WTC11 (cell line): ENCODE results near the gene TEK. TPM values are rescaled to one million over a fixed set of nuclear protein-coding genes. Genes with fewer than 3 reads are reported as not detected.
A peak's percentile ranks its signal among the peaks of the same experiment; 100 is the strongest.

Experiments used
- ATAC-seq: fragments of 200-7000 bp; cut with Tn5 transposase; 2 replicates; pipeline ENCODE4 v1.10.0; 2021; ENCODE audit warnings: mild to moderate bottlenecking, moderate library complexity
- CTCF ChIA-PET: fragments of 300-600 bp; sonication (Branson Sonifier 250); formaldehyde crosslinking; loops from one replicate; lab custom pipeline; 2021; ENCODE audit warnings: antibody characterized with exemption; lab: Charles Lee
- POLR2A ChIA-PET: fragments of 350-600 bp; sonication (Branson Sonifier 250); formaldehyde crosslinking; loops from one replicate; lab custom pipeline; 2021; ENCODE audit warnings: antibody characterized with exemption; lab: Charles Lee
- DNase-seq: peaks from one replicate; pipeline ENCODE4 v3.0.0; 2021; ENCODE audit warnings: low spot score
- H3K27ac Mint-ChIP-seq: 2 replicates; pipeline ENCODE4 v1.8.0; 2021; ENCODE audit warnings: mixed read lengths
- H3K27me3 Mint-ChIP-seq: 2 replicates; pipeline ENCODE4 v1.8.0; 2021; ENCODE audit warnings: low read depth, mild to moderate bottlenecking, moderate library complexity, mixed read lengths
- H3K36me3 Mint-ChIP-seq: 2 replicates; pipeline ENCODE4 v1.8.0; 2021; ENCODE audit warnings: mixed read lengths
- H3K4me1 Mint-ChIP-seq: 2 replicates; pipeline ENCODE4 v1.8.0; 2022; ENCODE audit warnings: mixed read lengths
- H3K4me3 Mint-ChIP-seq: 2 replicates; pipeline ENCODE4 v1.8.0; 2021; ENCODE audit warnings: mild to moderate bottlenecking, moderate library complexity, mixed read lengths
- H3K9me3 Mint-ChIP-seq: 2 replicates; pipeline ENCODE4 v1.8.0; 2021; ENCODE audit warnings: mixed read lengths
- ATF1 ChIP-seq: sonication (generic); formaldehyde crosslinking; IDR thresholded peaks from 2 replicates; pipeline ENCODE4 v1.8.1; 2023; ENCODE audit warnings: mild to moderate bottlenecking, moderate library complexity, missing genetic modification reagents
- CBFB ChIP-seq: sonication (generic); formaldehyde crosslinking; IDR thresholded peaks from 2 replicates; pipeline ENCODE4 v1.8.1; 2022; ENCODE audit warnings: mild to moderate bottlenecking, low read depth, missing genetic modification reagents
- CREB1 ChIP-seq: sonication (generic); formaldehyde crosslinking; IDR thresholded peaks from 2 replicates; pipeline ENCODE4 v1.8.0; 2023; ENCODE audit warnings: mild to moderate bottlenecking, missing genetic modification reagents
- E2F4 ChIP-seq: sonication (generic); formaldehyde crosslinking; IDR thresholded peaks from 2 replicates; pipeline ENCODE4 v1.8.1; 2022; ENCODE audit warnings: low read depth, mild to moderate bottlenecking, moderate library complexity, missing genetic modification reagents, borderline replicate concordance
- ETV6 ChIP-seq: sonication (generic); formaldehyde crosslinking; IDR thresholded peaks from 2 replicates; pipeline ENCODE4 v1.8.1; 2022; ENCODE audit warnings: mild to moderate bottlenecking, missing genetic modification reagents
- FOXK1 ChIP-seq: sonication (generic); formaldehyde crosslinking; IDR thresholded peaks from 2 replicates; pipeline ENCODE4 v1.8.0; 2022; ENCODE audit warnings: mild to moderate bottlenecking, moderate library complexity, missing genetic modification reagents
- GTF2I ChIP-seq: fragments of 250-450 bp; sonication (Bioruptor Pico); conservative IDR thresholded peaks from 2 replicates; pipeline ENCODE4 v1.4.0; 2021; ENCODE audit warnings: mild to moderate bottlenecking
- JUN ChIP-seq: sonication (generic); formaldehyde crosslinking; IDR thresholded peaks from 2 replicates; pipeline ENCODE4 v1.8.0; 2023; ENCODE audit warnings: mild to moderate bottlenecking, missing genetic modification reagents
- MXD4 ChIP-seq: fragments of 250-450 bp; sonication (Bioruptor Pico); IDR thresholded peaks from 2 replicates; pipeline ENCODE4 v1.8.0; 2021; ENCODE audit warnings: mild to moderate bottlenecking, moderate library complexity, borderline replicate concordance
- NR1H2 ChIP-seq: sonication (generic); formaldehyde crosslinking; IDR thresholded peaks from 2 replicates; pipeline ENCODE4 v1.9.0; 2021; ENCODE audit warnings: mild to moderate bottlenecking, moderate library complexity, missing genetic modification reagents
- NR3C1 ChIP-seq: sonication (generic); formaldehyde crosslinking; conservative IDR thresholded peaks from 2 replicates; pipeline ENCODE4 v1.8.1; 2023; ENCODE audit warnings: low read depth, mild to moderate bottlenecking, missing genetic modification reagents
- PRRX2 ChIP-seq: fragments of 250-450 bp; sonication (Bioruptor Pico); IDR thresholded peaks from 2 replicates; pipeline ENCODE4 v1.8.0; 2021; ENCODE audit warnings: mild to moderate bottlenecking
- SP1 ChIP-seq: sonication (generic); formaldehyde crosslinking; conservative IDR thresholded peaks from 2 replicates; pipeline ENCODE4 v1.8.1; 2022; ENCODE audit warnings: missing genetic modification reagents
- TEAD4 ChIP-seq: sonication (generic); formaldehyde crosslinking; IDR thresholded peaks from 2 replicates; pipeline ENCODE4 v1.8.0; 2022; ENCODE audit warnings: mild to moderate bottlenecking, missing genetic modification reagents
- TP53 ChIP-seq: sonication (generic); formaldehyde crosslinking; IDR thresholded peaks from 2 replicates; pipeline ENCODE4 v1.8.1; 2023; ENCODE audit warnings: mild to moderate bottlenecking, missing genetic modification reagents
- ZBTB21 ChIP-seq: sonication (generic); formaldehyde crosslinking; IDR thresholded peaks from 2 replicates; pipeline ENCODE4 v1.8.1; 2023; ENCODE audit warnings: mild to moderate bottlenecking, missing genetic modification reagents, borderline replicate concordance
- ZNF138 ChIP-seq: sonication (generic); formaldehyde crosslinking; conservative IDR thresholded peaks from 2 replicates; pipeline ENCODE4 v1.8.1; 2022; ENCODE audit warnings: mild to moderate bottlenecking, moderate library complexity, missing genetic modification reagents
- ZNF219 ChIP-seq: sonication (generic); formaldehyde crosslinking; IDR thresholded peaks from 2 replicates; pipeline ENCODE4 v1.8.0; 2023; ENCODE audit warnings: missing genetic modification reagents, mild to moderate bottlenecking, borderline replicate concordance
- ZNF232 ChIP-seq: sonication (generic); formaldehyde crosslinking; IDR thresholded peaks from 2 replicates; pipeline ENCODE4 v1.8.0; 2022; ENCODE audit warnings: mild to moderate bottlenecking, missing genetic modification reagents
- ZNF263 ChIP-seq: sonication (generic); formaldehyde crosslinking; IDR thresholded peaks from 2 replicates; pipeline ENCODE4 v1.8.1; 2022; ENCODE audit warnings: low read depth, mild to moderate bottlenecking, moderate library complexity, missing genetic modification reagents
- ZNF396 ChIP-seq: fragments of 250-450 bp; sonication (Bioruptor Pico); IDR thresholded peaks from 2 replicates; pipeline ENCODE4 v1.8.0; 2021; ENCODE audit warnings: mild to moderate bottlenecking, moderate library complexity, borderline replicate concordance
- ZNF416 ChIP-seq: fragments of 250-450 bp; sonication (Bioruptor Pico); IDR thresholded peaks from 2 replicates; pipeline ENCODE4 v1.9.0; 2021; ENCODE audit warnings: mild to moderate bottlenecking, inconsistent platforms
- total RNA-seq: library from RNA; stranded (reverse); gene quantifications from 3 replicates; pipeline ENCODE4 v1.2.3, GENCODE V29; 2021
- TF ChIP-seq, protein P1 (sequence below): sonication (generic); formaldehyde crosslinking; IDR thresholded peaks from 2 replicates; pipeline ENCODE4 v1.8.1; 2022; ENCODE audit warnings: low read depth, missing genetic modification reagents, borderline replicate concordance
- TF ChIP-seq, protein P2 (sequence below): sonication (generic); formaldehyde crosslinking; IDR thresholded peaks from 2 replicates; pipeline ENCODE4 v1.8.0; 2022; ENCODE audit warnings: mild to moderate bottlenecking, missing genetic modification reagents
- TF ChIP-seq, protein P3 (sequence below): sonication (generic); formaldehyde crosslinking; conservative IDR thresholded peaks from 2 replicates; pipeline ENCODE4 v1.8.1; 2023; ENCODE audit warnings: mild to moderate bottlenecking, low read depth, missing genetic modification reagents, moderate library complexity
- TF ChIP-seq, protein P4 (sequence below): fragments of 250-450 bp; sonication (Bioruptor Pico); IDR thresholded peaks from 2 replicates; pipeline ENCODE4 v1.8.0; 2021; ENCODE audit warnings: mild to moderate bottlenecking
- TF ChIP-seq, protein P5 (sequence below): sonication (generic); formaldehyde crosslinking; IDR thresholded peaks from 2 replicates; pipeline ENCODE4 v1.8.1; 2022; ENCODE audit warnings: mild to moderate bottlenecking, moderate library complexity, missing genetic modification reagents

TEK gene
- total RNA-seq, 1 experiment from 2014 or later, result 3.1 TPM

GRCh38 chr9:27188426-27188825 lies 79.4 kb downstream of the TEK start:
- Mint-ChIP-seq H3K4me1 (no peaks in the 10 kb centered on the region), H3K36me3 (no peaks in the 10 kb centered on the region), H3K27me3 (no peaks in the 10 kb centered on the region), H3K4me3 (no peak overlapping the region), H3K27ac (no peak overlapping the region), H3K9me3 (no peaks in the 10 kb centered on the region)
- ATAC-seq (no peak), DNase-seq (no peak)
- POLR2A ChIA-PET, result no interaction called here
- TF ChIP-seq NR3C1 (CRISPR knock-in tag) (no peak), E2F4 (no peak), ZNF416 (CRISPR knock-in tag) (no peak)
- TF ChIP-seq, all 79 proteins: peak for 0
- CTCF ChIA-PET, result no interaction called here

- Mint-ChIP-seq H3K36me3 (no peaks in the 10 kb centered on the region), H3K4me3 (no peak overlapping the region), H3K4me1 (no peaks in the 10 kb centered on the region), H3K9me3 (no peaks in the 10 kb centered on the region), H3K27ac (no peak overlapping the region), H3K27me3 (no peaks in the 10 kb centered on the region)
- ATAC-seq (no peak), DNase-seq (no peak)
- ChIA-PET CTCF (no interaction called here), POLR2A (no interaction called here)
- TF ChIP-seq ZNF232, result no peak
- TF ChIP-seq, protein P1, sequence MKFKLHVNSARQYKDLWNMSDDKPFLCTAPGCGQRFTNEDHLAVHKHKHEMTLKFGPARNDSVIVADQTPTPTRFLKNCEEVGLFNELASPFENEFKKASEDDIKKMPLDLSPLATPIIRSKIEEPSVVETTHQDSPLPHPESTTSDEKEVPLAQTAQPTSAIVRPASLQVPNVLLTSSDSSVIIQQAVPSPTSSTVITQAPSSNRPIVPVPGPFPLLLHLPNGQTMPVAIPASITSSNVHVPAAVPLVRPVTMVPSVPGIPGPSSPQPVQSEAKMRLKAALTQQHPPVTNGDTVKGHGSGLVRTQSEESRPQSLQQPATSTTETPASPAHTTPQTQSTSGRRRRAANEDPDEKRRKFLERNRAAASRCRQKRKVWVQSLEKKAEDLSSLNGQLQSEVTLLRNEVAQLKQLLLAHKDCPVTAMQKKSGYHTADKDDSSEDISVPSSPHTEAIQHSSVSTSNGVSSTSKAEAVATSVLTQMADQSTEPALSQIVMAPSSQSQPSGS, result no peak
- TF ChIP-seq ZBTB21 (CRISPR knock-in tag), result no peak
- no peak for TF ChIP-seq MXD4 (CRISPR knock-in tag)
- TF ChIP-seq, protein P2, sequence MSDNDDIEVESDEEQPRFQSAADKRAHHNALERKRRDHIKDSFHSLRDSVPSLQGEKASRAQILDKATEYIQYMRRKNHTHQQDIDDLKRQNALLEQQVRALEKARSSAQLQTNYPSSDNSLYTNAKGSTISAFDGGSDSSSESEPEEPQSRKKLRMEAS (CRISPR knock-in tag), result no peak
- TF ChIP-seq JUN (CRISPR knock-in tag), result no peak
- TF ChIP-seq TP53, result no peak
- TF ChIP-seq PRRX2 (CRISPR knock-in tag), result no peak
- no peak for TF ChIP-seq CREB1
- TF ChIP-seq ZNF219 (CRISPR knock-in tag), result no peak
- TF ChIP-seq ETV6 (CRISPR knock-in tag), result no peak
- TF ChIP-seq ZNF263 (CRISPR knock-in tag), result no peak
- TF ChIP-seq NR1H2, result no peak
- no peak for TF ChIP-seq SP1
- TF ChIP-seq ATF1 (CRISPR knock-in tag), result no peak
- TF ChIP-seq ZNF138 (CRISPR knock-in tag), result no peak
These were observed 80.4 kb downstream of the TEK start for GRCh38 chr9:27189426-27189825.

DNA sequence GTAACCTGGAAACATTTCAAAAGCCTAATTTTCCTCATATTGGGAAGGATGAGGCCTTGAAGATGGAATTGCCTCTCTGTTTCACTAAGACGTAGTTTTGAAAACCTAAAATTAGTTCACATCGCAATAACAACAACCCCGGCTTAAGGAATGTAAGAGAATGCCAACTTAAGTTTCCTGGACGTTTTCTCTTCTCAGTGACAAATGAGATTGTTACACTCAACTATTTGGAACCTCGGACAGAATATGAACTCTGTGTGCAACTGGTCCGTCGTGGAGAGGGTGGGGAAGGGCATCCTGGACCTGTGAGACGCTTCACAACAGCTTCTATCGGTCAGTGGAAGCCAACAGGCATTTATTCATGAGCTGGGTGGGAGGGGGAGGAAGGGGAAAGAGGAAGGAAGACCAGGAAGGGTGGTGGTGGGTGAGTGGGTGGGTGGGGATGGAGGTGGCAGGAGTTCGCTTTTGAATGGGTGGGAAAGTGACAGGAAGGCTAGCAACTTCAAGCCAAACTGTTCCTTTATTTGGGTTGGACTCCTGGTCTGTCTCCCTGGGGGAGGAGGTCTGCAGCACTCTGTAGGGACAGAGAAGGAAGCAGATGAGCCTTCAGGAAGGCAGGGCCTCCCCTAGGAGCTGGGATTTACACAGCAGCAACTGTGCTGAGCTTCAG lies 83.4 kb downstream of the TEK start:
- ATAC-seq, result peak; percentile 36; the same call in 1 of the 2 replicates
- TF ChIP-seq FOXK1 (no peak), PRRX2 (CRISPR knock-in tag) (no peak), MXD4 (CRISPR knock-in tag) (no peak), ZNF416 (CRISPR knock-in tag) (no peak), ZNF138 (CRISPR knock-in tag) (no peak), TEAD4 (CRISPR knock-in tag) (no peak), GTF2I (CRISPR knock-in tag) (no peak), CBFB (CRISPR knock-in tag) (no peak), NR1H2 (no peak), ZNF396 (CRISPR knock-in tag) (no peak)
- TF ChIP-seq, protein P3, sequence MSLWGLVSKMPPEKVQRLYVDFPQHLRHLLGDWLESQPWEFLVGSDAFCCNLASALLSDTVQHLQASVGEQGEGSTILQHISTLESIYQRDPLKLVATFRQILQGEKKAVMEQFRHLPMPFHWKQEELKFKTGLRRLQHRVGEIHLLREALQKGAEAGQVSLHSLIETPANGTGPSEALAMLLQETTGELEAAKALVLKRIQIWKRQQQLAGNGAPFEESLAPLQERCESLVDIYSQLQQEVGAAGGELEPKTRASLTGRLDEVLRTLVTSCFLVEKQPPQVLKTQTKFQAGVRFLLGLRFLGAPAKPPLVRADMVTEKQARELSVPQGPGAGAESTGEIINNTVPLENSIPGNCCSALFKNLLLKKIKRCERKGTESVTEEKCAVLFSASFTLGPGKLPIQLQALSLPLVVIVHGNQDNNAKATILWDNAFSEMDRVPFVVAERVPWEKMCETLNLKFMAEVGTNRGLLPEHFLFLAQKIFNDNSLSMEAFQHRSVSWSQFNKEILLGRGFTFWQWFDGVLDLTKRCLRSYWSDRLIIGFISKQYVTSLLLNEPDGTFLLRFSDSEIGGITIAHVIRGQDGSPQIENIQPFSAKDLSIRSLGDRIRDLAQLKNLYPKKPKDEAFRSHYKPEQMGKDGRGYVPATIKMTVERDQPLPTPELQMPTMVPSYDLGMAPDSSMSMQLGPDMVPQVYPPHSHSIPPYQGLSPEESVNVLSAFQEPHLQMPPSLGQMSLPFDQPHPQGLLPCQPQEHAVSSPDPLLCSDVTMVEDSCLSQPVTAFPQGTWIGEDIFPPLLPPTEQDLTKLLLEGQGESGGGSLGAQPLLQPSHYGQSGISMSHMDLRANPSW (CRISPR knock-in tag), result no peak
- TF ChIP-seq, protein P4, sequence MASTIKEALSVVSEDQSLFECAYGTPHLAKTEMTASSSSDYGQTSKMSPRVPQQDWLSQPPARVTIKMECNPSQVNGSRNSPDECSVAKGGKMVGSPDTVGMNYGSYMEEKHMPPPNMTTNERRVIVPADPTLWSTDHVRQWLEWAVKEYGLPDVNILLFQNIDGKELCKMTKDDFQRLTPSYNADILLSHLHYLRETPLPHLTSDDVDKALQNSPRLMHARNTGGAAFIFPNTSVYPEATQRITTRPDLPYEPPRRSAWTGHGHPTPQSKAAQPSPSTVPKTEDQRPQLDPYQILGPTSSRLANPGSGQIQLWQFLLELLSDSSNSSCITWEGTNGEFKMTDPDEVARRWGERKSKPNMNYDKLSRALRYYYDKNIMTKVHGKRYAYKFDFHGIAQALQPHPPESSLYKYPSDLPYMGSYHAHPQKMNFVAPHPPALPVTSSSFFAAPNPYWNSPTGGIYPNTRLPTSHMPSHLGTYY (CRISPR knock-in tag), result no peak
- TF ChIP-seq, protein P5, sequence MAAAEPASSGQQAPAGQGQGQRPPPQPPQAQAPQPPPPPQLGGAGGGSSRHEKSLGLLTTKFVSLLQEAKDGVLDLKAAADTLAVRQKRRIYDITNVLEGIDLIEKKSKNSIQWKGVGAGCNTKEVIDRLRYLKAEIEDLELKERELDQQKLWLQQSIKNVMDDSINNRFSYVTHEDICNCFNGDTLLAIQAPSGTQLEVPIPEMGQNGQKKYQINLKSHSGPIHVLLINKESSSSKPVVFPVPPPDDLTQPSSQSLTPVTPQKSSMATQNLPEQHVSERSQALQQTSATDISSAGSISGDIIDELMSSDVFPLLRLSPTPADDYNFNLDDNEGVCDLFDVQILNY (CRISPR knock-in tag), result no peak
- ChIA-PET CTCF (interaction anchor here (0.8 kb wide), 1 partner anchor 56 kb away, joined by 3 read pairs; no protein-coding TSS in a partner anchor), POLR2A (interaction anchor here (1.1 kb wide), 1 partner anchor 37 kb away, joined by 3 read pairs; no protein-coding TSS in a partner anchor)
- H3K27me3 Mint-ChIP-seq, result no peaks in the 10 kb centered on the region
- no peaks in the 10 kb centered on the region for H3K4me1 Mint-ChIP-seq
- H3K9me3 Mint-ChIP-seq, result no peaks in the 10 kb centered on the region
- no peak for DNase-seq
- H3K27ac Mint-ChIP-seq, result no peak overlapping the region
- no peak overlapping the region for H3K4me3 Mint-ChIP-seq
- no peaks in the 10 kb centered on the region for H3K36me3 Mint-ChIP-seq
